GM19395 (cell line): ENCODE measurements around the gene CSNK2B.

Experiments
- ATAC-seq: cut with Tn5 transposase; IDR thresholded peaks from one replicate; pipeline ENCODE4 v1.9.1; 2021; ENCODE audit warnings: mild to moderate bottlenecking, moderate library complexity; ENCODE audit not compliant: unreplicated experiment

Gene CSNK2B

DNA sequence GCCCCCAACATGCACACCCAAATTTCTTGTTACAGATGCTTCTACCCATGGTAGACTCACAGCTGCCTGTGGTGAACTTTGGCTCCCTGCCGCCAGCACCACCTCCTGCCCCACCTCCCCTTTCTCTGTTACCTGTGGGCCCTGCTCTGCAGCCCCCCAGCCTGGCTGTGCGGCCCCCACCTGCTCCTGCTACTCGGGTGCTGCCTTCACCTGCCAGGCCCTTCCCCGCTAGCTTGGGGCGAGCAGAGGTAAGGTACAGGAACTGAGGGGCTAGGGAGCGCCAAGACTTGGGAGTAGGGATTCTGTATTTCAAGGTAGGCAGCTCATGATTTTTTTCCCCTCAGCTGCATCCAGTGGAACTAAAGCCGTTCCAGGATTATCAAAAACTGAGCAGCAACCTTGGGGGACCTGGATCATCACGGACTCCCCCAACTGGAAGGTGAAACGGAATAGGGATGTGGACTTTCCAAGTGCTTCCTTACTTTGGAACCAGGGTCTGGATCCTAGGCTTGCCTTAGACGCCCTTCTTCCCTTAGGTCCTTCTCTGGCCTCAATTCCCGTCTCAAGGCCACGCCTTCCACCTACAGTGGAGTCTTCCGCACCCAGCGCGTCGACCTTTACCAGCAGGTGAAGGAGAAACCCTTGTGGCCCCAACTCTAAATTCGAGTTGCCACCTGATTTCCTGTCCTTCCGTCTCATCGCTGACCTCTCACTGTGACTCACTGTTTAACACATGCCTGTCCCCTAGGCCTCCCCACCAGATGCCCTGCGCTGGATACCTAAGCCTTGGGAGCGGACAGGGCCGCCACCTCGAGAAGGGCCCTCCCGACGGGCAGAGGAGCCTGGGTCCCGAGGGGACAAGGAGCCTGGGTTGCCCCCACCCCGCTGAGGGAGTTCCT lies 28.9 kb upstream of the CSNK2B start:
- ATAC-seq = no peak

DNA sequence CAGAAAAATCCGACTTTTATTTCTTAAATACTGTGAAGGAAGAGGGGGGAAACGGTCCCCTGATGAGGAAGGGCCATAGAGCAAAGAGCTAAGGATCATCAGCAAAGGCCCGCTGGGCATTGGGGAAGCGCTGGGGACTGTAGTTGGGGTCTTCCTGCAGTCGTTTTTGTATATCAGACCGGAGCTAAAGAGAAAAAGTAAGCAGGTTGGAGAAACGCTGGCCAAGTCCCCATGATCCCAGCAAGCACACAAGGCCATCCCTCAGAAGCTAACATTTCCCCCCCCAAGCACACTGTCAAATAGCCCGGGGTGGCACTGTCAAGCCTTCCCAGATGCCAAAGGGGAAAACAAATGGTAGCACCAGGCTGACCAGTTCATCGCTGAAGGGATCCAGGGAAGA lies 26.8 kb upstream of the CSNK2B start:
- no peak for ATAC-seq

- ATAC-seq = no peak
Measured at GRCh38 chr6:31639449-31639861, 26.4 kb upstream of the CSNK2B start.

GRCh38 chr6:31640612-31641011 lies 25.3 kb upstream of the CSNK2B start:
- no peak for ATAC-seq

GRCh38 chr6:31641370-31641769 lies 24.5 kb upstream of the CSNK2B start:
- ATAC-seq = no peak

DNA sequence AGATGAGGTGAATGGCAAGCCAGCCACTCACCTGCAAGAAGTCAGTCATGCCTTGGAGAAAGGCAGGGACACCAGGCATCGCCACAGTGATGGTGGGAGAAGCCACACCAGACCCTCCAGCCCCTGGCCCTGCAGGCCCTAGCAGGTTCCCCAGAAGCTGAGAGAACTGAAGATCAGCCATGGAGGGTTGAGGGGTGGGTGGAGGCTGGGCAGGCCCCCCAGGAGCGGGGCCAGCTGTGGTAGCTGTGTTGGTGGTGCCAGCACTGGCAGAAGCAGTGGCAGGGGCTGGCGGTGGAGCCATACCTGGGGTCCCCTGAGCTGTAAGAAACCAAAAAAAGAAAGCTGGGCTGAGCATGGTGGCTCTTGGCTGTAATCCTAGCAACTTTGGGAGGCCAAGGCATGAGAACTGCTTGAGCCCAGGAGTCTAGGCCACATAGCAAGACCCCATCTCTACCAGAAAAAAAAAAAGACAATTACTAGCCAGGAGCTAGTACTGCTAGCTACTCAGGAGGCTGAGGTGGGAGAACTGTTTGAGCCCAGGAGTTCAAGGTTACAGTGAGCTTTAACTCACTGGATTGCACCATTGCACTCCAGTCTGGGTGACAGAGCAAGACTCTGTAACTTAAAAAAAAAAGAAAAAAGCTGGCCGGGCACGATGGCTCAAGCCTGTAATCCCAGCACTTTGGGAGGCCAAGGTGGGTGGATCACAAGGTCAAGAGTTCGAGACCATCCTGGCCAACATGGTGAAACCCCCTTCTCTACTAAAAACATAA lies 22.9 kb upstream of the CSNK2B start:
- no peak for ATAC-seq

DNA sequence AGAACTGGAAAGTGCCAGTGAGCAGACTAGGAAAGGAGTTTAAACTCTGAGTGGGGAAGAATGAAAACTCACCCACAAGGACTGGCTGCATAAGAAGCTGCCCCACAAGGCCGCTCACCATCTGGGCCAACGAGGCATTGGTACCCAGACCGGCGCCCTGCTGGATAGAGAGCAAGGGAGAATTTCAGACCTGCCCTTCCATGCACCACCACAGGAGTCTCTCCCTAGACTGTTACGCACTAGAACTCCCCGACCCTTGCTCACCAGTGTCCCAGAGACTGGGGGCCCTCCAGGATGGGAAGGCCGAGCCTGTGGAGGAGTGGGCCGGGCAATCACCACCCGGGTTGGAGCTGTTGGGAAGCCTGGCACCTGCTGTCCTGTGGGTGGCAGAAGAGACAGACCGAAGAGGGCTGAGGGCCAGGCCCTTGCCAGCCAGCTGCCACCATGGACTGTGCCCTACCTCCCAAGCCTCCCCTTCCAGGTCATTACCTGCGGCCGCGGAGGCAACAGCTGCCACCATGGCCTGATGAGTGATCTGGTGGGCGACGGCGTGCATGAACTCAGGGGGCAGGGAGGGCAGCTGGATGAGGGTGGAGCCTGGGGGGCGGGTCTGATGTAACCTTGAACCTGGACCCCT lies 21.9 kb upstream of the CSNK2B start:
- no peak for ATAC-seq

DNA sequence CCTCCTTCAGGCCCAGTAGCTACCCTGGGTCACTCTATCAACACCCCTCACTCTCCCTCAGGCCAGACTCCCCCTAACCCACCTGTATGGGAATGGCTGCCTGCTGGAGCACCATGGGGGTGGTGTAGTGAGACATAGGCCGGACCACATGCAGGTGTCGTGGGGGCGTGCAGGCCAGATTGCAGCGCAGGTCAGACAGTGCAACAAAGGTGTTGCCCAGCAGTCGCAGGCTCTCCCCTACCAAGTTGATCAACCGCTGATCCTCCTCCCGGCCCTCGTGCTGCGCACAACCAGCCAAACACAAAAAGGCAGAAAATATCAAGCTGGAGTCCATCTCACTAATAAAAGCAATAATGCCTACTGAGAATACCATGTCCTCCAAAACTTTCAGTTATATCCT lies 20.6 kb upstream of the CSNK2B start:
- ATAC-seq = no peak

DNA sequence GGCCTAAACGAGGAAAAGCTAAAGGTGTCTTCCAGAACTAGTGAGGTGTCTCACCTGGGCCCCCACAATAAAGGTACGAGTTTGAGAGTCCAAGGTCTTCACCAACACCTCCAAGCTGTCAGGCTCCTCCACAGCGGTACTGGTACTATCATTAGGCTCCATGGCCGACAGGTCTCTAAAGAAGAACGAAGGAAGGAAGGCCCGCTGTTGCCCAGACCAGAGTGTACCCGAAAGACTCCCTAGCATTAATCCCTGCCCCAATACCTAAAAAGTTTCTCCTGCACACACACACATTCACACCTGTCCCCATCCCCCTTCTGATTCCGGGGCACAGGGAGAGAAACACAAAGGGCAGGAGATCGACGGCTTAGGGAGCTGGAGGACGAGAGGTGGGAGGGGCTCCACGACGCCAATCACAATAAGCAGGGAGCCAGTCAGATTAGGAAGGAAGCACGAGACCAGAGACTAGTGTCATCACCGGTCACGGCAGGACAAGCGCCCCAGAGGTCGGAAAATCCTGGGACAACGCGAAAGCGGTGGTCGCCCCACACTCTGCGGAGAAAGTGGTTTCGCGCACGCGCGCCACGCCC lies 14.2 kb upstream of the CSNK2B start:
- peak; percentile 26 for ATAC-seq

GRCh38 chr6:31652925-31653724 lies 12.8 kb upstream of the CSNK2B start:
- peak; percentile 65 for ATAC-seq

DNA sequence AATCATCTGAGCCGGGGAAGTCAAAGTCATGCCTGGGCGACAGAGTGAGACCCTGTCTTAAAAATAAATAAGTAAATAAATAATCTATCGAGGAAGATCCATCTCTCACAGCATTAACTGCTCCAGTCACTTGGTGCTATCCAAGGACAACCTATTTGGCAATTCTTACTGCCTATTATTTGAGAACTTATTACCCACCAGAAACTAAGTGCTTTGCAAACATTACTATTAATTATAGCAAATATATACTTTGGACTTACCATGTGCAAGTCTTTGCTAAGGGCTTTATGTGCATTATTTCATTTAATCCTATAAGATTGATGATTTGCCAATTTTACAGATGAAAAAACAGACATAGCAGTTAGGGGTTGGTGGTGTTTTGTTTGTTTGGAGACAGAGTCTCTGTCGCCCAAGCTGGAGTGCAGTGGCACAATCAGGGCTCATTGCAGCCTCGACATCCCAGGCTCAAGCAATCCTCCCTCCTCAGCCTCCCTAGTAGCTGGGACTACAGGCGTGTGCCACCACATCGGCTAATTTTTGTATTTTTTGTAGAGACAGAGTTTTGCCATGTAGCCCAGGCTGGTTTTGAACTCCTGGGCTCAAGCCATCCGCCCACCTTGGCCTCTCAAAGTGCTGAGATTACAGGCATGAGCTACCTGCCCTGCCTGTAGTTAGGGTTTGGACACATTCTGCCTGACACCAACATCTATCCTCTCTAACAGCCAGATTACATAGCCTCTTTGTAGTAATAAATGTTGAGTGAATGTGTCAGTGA lies 11.1 kb upstream of the CSNK2B start:
- ATAC-seq = no peak

- ATAC-seq = no peak
Measured at GRCh38 chr6:31655349-31656237, 10.3 kb upstream of the CSNK2B start, which contains the start of gene APOM. Gene APOM, plus strand, starts transcription at chr6:31655894. Its CDS starts 73 bp downstream, at chr6:31655967.

- ATAC-seq = no peak
Measured at GRCh38 chr6:31657406-31658157, 8.3 kb upstream of the CSNK2B start.

DNA sequence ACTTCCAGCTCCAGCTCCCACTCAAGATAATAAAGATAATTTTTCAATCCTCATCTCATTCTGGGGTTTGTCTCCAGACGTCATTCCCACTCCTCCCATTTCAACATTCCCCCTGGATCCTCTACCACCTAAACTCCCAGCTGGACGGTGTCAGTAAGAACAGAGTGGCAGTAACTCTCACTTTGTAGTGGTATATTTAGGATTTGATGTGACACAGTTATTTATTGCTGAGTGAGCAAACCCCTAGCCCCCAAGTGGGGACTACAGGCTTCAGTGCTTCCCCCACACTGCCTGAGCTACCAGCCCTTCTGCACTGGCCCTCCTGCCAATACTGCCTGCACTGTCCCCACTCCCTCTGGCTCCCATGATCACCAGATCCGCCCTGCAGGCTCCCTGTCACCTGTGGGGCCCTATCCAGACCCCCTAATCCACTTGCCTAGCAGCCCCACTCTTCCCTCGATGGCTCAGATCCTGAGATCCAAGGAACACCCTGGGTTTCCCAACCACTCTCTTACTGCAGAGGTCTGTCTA lies 7.7 kb upstream of the CSNK2B start:
- no peak for ATAC-seq

DNA sequence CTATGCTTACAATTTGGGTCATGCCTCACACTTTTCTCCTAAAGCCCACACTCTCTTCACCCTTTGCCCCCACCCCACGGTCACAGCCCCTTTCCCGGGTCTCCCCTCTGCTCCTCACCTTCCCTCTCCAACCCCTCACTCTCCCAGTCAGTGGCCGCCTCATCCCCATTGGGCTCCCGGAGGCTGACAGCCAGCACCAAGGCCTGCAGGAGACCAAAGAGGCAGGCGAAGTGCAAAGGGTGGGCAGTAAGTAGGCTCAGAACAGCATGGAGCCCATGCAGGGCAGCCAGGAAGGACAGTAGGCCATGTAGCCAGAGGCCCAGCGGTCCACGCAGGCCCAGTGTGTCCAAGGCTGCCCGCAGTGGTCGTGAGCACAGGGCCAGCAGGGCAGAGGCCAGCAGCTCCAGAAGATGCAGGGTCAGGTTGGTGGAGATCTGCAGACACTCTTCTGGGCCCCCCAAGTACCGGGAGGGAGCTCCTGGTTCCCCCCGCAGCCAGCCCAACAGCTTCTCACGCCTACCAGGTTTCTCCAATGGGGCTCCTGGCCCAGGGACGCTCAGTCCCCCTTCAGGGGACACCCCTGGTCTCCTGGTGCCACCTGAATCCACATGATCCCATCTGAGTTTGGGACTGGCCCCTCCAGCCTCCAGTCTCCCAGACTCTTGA lies 6.8 kb upstream of the CSNK2B start:
- no peak for ATAC-seq

- no peak for ATAC-seq
Measured at GRCh38 chr6:31659649-31660380, 6.1 kb upstream of the CSNK2B start.
